Measurements from ENCODE around the gene RORB. TPM values are rescaled to one million over a fixed set of nuclear protein-coding genes. Genes with fewer than 3 reads are reported as not detected.
A peak's percentile ranks its signal among the peaks of the same experiment; 100 is the strongest.

RORB gene
- polyA plus RNA-seq (2013, experiment 1 of 2): 0.26 TPM
- polyA plus RNA-seq (2013, experiment 2 of 2): 0.46 TPM

DNA sequence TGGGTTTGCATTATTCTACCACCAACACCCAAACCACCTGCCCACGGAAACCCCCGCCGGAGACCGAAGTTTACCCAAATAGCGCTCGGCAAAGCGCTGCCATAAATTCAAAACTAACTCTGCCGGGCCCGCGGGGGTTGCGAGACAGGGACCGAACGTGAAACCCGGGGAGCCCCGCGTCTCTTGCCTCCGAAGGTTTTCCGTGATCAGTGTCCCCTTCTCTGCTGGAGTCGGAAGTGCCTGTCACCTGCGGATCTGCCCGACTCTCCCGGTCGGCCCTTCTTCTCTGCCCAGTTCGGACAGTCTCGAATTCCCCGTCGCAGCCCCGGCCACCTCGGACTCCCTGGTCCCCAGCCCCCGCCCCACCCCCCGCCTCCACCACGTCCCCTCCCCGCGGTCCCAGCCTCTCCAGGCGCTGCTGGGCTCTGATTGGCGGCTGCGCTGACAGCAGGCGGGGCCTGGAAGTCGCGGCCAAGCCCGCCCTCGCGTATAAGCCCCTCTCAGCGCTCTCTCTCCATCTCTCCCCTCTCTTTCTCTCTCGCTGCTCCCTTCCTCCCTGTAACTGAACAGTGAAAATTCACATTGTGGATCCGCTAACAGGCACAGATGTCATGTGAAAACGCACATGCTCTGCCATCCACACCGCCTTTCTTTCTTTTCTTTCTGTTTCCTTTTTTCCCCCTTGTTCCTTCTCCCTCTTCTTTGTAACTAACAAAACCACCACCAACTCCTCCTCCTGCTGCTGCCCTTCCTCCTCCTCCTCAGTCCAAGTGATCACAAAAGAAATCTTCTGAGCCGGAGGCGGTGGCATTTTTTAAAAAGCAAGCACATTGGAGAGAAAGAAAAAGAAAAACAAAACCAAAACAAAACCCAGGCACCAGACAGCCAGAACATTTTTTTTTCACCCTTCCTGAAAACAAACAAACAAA is at the start of gene RORB:
RORB (plus strand) TSS at position 517 of the 929 bp plus-strand sequence. CDS start 642 bp downstream, outside the sequence.
- Histone ChIP-seq H3K4me1 (ENCODE audit: control insufficient read depth, insufficient read depth, low read length, poor library complexity, severe bottlenecking) (peaks cover 11% of the 10 kb centered on the region), H3K4me3 (ENCODE audit: extremely low read depth, insufficient read depth, low read length, poor library complexity, severe bottlenecking) (peak within 1 kb of the TSS; percentile 44), H3K9me3 (ENCODE audit: control insufficient read depth, low read length) (no peaks in the 10 kb centered on the region), H3K36me3 (ENCODE audit: control insufficient read depth, insufficient read depth, low read length) (no peaks in the 10 kb centered on the region), H3K27ac (ENCODE audit: low read depth, low read length, severe bottlenecking) (no peak within 1 kb of the TSS)
- 0% methylated on average over 28 to 29 of the region's 50 CpGs for WGBS, 2 experiments (ENCODE audit: insufficient coverage in 2 of 2)

DNA sequence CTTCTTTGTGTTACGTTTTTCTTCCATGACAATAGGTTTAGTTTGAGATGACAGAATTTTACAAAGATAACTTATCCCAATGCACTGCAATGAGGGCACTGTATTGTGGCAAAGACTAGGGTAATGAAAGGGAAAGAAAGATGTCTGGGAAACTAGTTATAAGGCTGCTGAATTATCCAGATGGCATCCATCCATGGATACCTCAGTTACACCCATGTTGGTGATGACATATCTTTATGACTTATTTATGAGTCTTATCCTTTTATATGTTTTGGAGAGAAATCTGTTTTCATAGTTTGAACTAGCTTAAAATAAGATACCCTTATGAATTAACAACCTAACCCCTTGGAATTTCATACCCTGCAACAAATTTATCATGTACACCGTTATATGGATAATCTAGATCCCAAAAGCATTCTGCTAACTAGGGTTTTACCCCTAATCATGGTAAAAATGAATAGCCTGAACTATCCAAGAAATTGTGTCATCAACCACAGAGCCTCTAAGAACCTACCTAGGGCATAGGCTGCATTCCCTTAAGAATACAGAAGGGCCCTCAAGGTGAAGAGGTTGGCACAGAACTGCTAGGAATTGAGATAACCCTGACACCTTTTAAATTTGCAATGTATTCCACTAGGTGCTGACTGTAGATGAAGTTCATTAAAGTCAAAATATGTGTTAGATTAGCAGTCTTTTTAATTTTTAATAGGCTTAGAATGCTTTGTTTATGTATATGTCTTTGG is 49.5 kb upstream of the RORB start:
- 88% methylated on average over 1 of the region's 2 CpGs; no CpG with 5 or more reads in 1 of the 2 experiments for WGBS, 2 experiments (ENCODE audit: insufficient coverage in 2 of 2)
- H3K4me1 ChIP-seq (ENCODE audit: control insufficient read depth, insufficient read depth, low read length, poor library complexity, severe bottlenecking): peaks cover 4% of the 10 kb centered on the region
- no peaks in the 10 kb centered on the region for H3K36me3 ChIP-seq (ENCODE audit: control insufficient read depth, insufficient read depth, low read length)
- H3K27ac ChIP-seq (ENCODE audit: low read depth, low read length, severe bottlenecking): no peak overlapping the region
- no peaks in the 10 kb centered on the region for H3K9me3 ChIP-seq (ENCODE audit: control insufficient read depth, low read length)
- no peak overlapping the region for H3K4me3 ChIP-seq (ENCODE audit: extremely low read depth, insufficient read depth, low read length, poor library complexity, severe bottlenecking)

DNA sequence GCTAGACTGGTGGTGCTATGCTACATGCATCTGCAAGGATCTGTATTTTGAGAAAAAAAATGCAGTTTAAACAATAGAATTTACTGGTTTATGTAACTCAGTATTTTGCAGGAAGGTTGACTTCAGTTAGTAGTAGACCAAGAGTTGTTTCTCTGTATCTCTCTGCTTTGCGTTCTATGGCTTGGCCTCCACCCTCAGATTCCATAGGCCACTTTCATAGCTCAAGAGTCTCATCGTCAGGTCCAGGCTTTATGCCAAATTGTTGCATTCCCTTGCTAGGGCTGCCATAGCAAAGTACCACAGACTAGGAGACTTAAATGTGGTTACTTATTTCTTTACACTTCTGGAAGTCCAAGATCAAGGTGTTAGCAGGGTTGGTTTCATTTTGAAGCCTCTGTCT is 48.1 kb upstream of the RORB start:
- H3K27ac ChIP-seq (ENCODE audit: low read depth, low read length, severe bottlenecking): no peak overlapping the region
- WGBS, 2 experiments (ENCODE audit: insufficient coverage in 2 of 2): 100% methylated on average over 2 of the region's 2 CpGs
- no peak overlapping the region for H3K4me3 ChIP-seq (ENCODE audit: extremely low read depth, insufficient read depth, low read length, poor library complexity, severe bottlenecking)
- H3K4me1 ChIP-seq (ENCODE audit: control insufficient read depth, insufficient read depth, low read length, poor library complexity, severe bottlenecking): peaks cover 4% of the 10 kb centered on the region
- no peaks in the 10 kb centered on the region for H3K36me3 ChIP-seq (ENCODE audit: control insufficient read depth, insufficient read depth, low read length)
- no peaks in the 10 kb centered on the region for H3K9me3 ChIP-seq (ENCODE audit: control insufficient read depth, low read length)

DNA sequence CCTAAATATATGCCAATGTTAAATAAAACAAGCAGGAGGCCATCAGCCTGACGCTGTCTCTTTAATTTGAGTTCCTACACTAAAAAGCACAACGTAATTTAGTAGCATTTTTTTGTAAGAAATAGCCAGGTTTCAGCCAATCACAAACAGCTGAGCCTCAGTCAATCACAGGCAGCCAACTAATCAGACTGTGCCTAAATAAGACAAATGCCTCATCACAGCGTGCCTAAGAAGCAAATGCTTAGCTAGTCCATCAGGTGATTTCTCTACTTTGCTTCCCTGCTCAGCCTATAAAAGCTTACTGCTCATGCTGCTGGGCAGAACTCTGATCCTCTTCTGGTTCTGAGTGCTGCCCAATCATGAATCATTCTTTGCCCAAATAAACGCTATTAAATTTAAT is 38.3 kb upstream of the RORB start:
- no peak overlapping the region for H3K27ac ChIP-seq (ENCODE audit: low read depth, low read length, severe bottlenecking)
- no peak overlapping the region for H3K4me3 ChIP-seq (ENCODE audit: extremely low read depth, insufficient read depth, low read length, poor library complexity, severe bottlenecking)
- WGBS, 2 experiments (ENCODE audit: insufficient coverage in 2 of 2): 54 to 83% methylated on average over 1 to 2 of the region's 4 CpGs
- no peaks in the 10 kb centered on the region for H3K4me1 ChIP-seq (ENCODE audit: control insufficient read depth, insufficient read depth, low read length, poor library complexity, severe bottlenecking)
- no peaks in the 10 kb centered on the region for H3K9me3 ChIP-seq (ENCODE audit: control insufficient read depth, low read length)
- H3K36me3 ChIP-seq (ENCODE audit: control insufficient read depth, insufficient read depth, low read length): no peaks in the 10 kb centered on the region

- no peaks in the 10 kb centered on the region for H3K4me1 ChIP-seq (ENCODE audit: control insufficient read depth, insufficient read depth, low read length, poor library complexity, severe bottlenecking)
- no peaks in the 10 kb centered on the region for H3K9me3 ChIP-seq (ENCODE audit: control insufficient read depth, low read length)
- no peak overlapping the region for H3K4me3 ChIP-seq (ENCODE audit: extremely low read depth, insufficient read depth, low read length, poor library complexity, severe bottlenecking)
- no CpG with 5 or more reads among the region's 1 CpG for WGBS, 2 experiments (ENCODE audit: insufficient coverage in 2 of 2)
- no peaks in the 10 kb centered on the region for H3K36me3 ChIP-seq (ENCODE audit: control insufficient read depth, insufficient read depth, low read length)
- no peak overlapping the region for H3K27ac ChIP-seq (ENCODE audit: low read depth, low read length, severe bottlenecking)
Observed at GRCh38 chr9:74463825-74464224, 33.3 kb upstream of the RORB start.

- Histone ChIP-seq H3K9me3 (ENCODE audit: control insufficient read depth, low read length) (peaks cover 6% of the 10 kb centered on the region), H3K36me3 (ENCODE audit: control insufficient read depth, insufficient read depth, low read length) (no peaks in the 10 kb centered on the region), H3K27ac (ENCODE audit: low read depth, low read length, severe bottlenecking) (no peak overlapping the region), H3K4me3 (ENCODE audit: extremely low read depth, insufficient read depth, low read length, poor library complexity, severe bottlenecking) (no peak overlapping the region), H3K4me1 (ENCODE audit: control insufficient read depth, insufficient read depth, low read length, poor library complexity, severe bottlenecking) (no peaks in the 10 kb centered on the region)
- 71 to 90% methylated on average over 2 to 4 of the region's 6 CpGs for WGBS, 2 experiments (ENCODE audit: insufficient coverage in 2 of 2)
Observed at GRCh38 chr9:74478606-74479005, 18.5 kb upstream of the RORB start.

GRCh38 chr9:74479711-74480110 is 17.4 kb upstream of the RORB start:
- Histone ChIP-seq H3K27ac (ENCODE audit: low read depth, low read length, severe bottlenecking) (no peak overlapping the region), H3K36me3 (ENCODE audit: control insufficient read depth, insufficient read depth, low read length) (no peaks in the 10 kb centered on the region), H3K4me1 (ENCODE audit: control insufficient read depth, insufficient read depth, low read length, poor library complexity, severe bottlenecking) (no peaks in the 10 kb centered on the region), H3K4me3 (ENCODE audit: extremely low read depth, insufficient read depth, low read length, poor library complexity, severe bottlenecking) (no peak overlapping the region), H3K9me3 (ENCODE audit: control insufficient read depth, low read length) (peaks cover 6% of the 10 kb centered on the region)
- 71 to 100% methylated on average over 1 of the region's 1 CpG for WGBS, 2 experiments (ENCODE audit: insufficient coverage in 2 of 2)

GRCh38 chr9:74487395-74487794 is 9.7 kb upstream of the RORB start:
- no peaks in the 10 kb centered on the region for H3K36me3 ChIP-seq (ENCODE audit: control insufficient read depth, insufficient read depth, low read length)
- no CpG with 5 or more reads among the region's 1 CpG for WGBS, 2 experiments (ENCODE audit: insufficient coverage in 2 of 2)

DNA sequence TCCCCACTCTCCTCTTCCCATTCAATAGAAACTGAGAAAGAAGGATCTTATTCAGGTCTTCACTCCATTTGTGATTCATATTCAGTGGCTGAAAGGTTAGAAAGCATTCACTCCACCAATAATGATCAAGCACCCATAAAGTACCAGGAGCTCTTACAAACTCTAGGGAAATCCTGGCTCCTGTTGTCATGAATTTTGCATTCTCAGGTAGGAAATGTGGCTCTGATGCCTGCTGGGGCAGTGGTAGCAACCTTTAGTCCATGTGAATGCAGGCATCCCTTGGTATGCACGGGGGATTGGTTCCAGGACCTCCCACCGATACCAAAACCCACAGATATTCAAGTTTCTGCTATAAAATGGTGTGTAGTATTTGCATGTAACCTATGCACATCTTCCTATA is 3.6 kb upstream of the RORB start:
- no CpG with 5 or more reads among the region's 2 CpGs for WGBS, 2 experiments (ENCODE audit: insufficient coverage in 2 of 2)
- Histone ChIP-seq H3K9me3 (ENCODE audit: control insufficient read depth, low read length) (no peaks in the 10 kb centered on the region), H3K36me3 (ENCODE audit: control insufficient read depth, insufficient read depth, low read length) (no peaks in the 10 kb centered on the region), H3K27ac (ENCODE audit: low read depth, low read length, severe bottlenecking) (no peak overlapping the region), H3K4me1 (ENCODE audit: control insufficient read depth, insufficient read depth, low read length, poor library complexity, severe bottlenecking) (no peaks in the 10 kb centered on the region), H3K4me3 (ENCODE audit: extremely low read depth, insufficient read depth, low read length, poor library complexity, severe bottlenecking) (no peak overlapping the region)

More at GRCh38 chr9:74487395-74487794, 9.7 kb upstream of the RORB start:
- Histone ChIP-seq H3K27ac (ENCODE audit: low read depth, low read length, severe bottlenecking) (no peak overlapping the region), H3K9me3 (ENCODE audit: control insufficient read depth, low read length) (no peaks in the 10 kb centered on the region), H3K4me3 (ENCODE audit: extremely low read depth, insufficient read depth, low read length, poor library complexity, severe bottlenecking) (no peak overlapping the region), H3K4me1 (ENCODE audit: control insufficient read depth, insufficient read depth, low read length, poor library complexity, severe bottlenecking) (no peaks in the 10 kb centered on the region)

DNA sequence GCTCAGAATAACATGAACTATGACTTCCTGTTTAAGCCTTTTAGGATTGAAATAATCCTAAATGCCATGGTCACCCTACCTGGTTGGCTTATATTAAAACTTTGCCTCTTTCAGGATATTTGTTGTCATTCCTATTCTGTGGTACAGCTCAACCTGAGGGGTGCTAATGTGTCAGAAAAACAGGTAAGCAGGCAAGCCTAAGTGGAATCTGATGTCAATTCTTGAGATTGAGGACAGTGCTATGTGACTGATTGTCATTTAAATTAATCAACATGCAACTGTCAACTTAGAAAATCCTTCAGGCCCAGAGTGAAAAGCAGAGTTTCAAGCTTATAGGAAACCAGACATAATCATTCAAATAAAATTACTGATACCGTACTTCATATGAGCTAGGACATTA is 2.6 kb upstream of the RORB start:
- H3K36me3 ChIP-seq (ENCODE audit: control insufficient read depth, insufficient read depth, low read length): no peaks in the 10 kb centered on the region
- H3K4me1 ChIP-seq (ENCODE audit: control insufficient read depth, insufficient read depth, low read length, poor library complexity, severe bottlenecking): peaks cover 8% of the 10 kb centered on the region
- no peak overlapping the region for H3K4me3 ChIP-seq (ENCODE audit: extremely low read depth, insufficient read depth, low read length, poor library complexity, severe bottlenecking)
- no peak overlapping the region for H3K27ac ChIP-seq (ENCODE audit: low read depth, low read length, severe bottlenecking)
- H3K9me3 ChIP-seq (ENCODE audit: control insufficient read depth, low read length): no peaks in the 10 kb centered on the region
- WGBS, 2 experiments (ENCODE audit: insufficient coverage in 2 of 2): no CpG with 5 or more reads among the region's 1 CpG

Measured in mesodermal cell (in vitro differentiated cells).